Naive thymus-derived CD4-positive, alpha-beta T cell (primary cell): ENCODE measurements around the gene ARHGAP5. TPM values are rescaled to one million over a fixed set of nuclear protein-coding genes. Genes with fewer than 3 reads are reported as not detected.

Experiments used
- ATAC-seq: fragments of 150-1000 bp; cut with Tn5 transposase; 2 replicates; pipeline ENCODE4 v1.10.0; 2021; ENCODE audit warnings: mild to moderate bottlenecking, moderate library complexity
- CTCF ChIA-PET: fragments of 350-600 bp; sonication (Branson Sonifier 250); formaldehyde crosslinking; loops from one replicate; lab custom pipeline; 2021; ENCODE audit warnings: antibody characterized with exemption; lab: Charles Lee
- POLR2A ChIA-PET: fragments of 350-600 bp; sonication (Branson Sonifier 250); formaldehyde crosslinking; loops from one replicate; lab custom pipeline; 2021; ENCODE audit warnings: antibody characterized with exemption, inconsistent platforms; lab: Charles Lee
- DNase-seq, 9 donors: peaks; one replicate each; pipeline versions ENCODE4 v3.0.0 to v3.0.0-alpha.2; 2020 to 2022; ENCODE audit warnings: mixed read lengths in 1 of 9
- H3K27ac ChIP-seq: one replicate; pipeline ENCODE4 v1.7.0; 2013; ENCODE audit warnings: mild to moderate bottlenecking, low read depth, low read length, moderate library complexity
- H3K27me3 ChIP-seq, 2 donors: one replicate each; pipeline ENCODE4 v1.7.0; 2013; ENCODE audit warnings: low read length in 2 of 2, mild to moderate bottlenecking in 2 of 2, moderate library complexity in 2 of 2; ENCODE audit not compliant: control insufficient read depth in 2 of 2, insufficient read depth in 2 of 2
- H3K36me3 ChIP-seq, 3 experiments: 1 replicate in 2 of 3; 2 replicates in 1 of 3; pipeline ENCODE4 v1.7.0; 2013; ENCODE audit warnings: low read length in 3 of 3, mild to moderate bottlenecking in 3 of 3, moderate library complexity in 1 of 3; ENCODE audit not compliant: insufficient read depth in 3 of 3, control insufficient read depth in 2 of 3
- H3K4me1 ChIP-seq, 2 donors: one replicate each; pipeline ENCODE4 v1.7.0; 2013; ENCODE audit warnings: low read length in 2 of 2, mild to moderate bottlenecking in 2 of 2, moderate library complexity in 1 of 2; ENCODE audit not compliant: control insufficient read depth in 2 of 2, insufficient read depth in 2 of 2
- H3K4me3 ChIP-seq: 2 replicates; pipeline ENCODE4 v1.7.0; 2013; ENCODE audit warnings: mild to moderate bottlenecking, low read length
- H3K9me3 ChIP-seq, 3 experiments: 1 replicate in 2 of 3; 2 replicates in 1 of 3; pipeline ENCODE4 v1.7.0; 2013; ENCODE audit warnings: low read length in 3 of 3; ENCODE audit not compliant: control insufficient read depth in 2 of 3
- H3K27ac Mint-ChIP-seq, 9 donors: one replicate each; pipeline ENCODE4 v1.8.0; 2020 to 2022; ENCODE audit warnings: mixed read lengths in 9 of 9, mild to moderate bottlenecking in 8 of 9, moderate library complexity in 5 of 9, inconsistent platforms in 2 of 9
- H3K27me3 Mint-ChIP-seq, 5 donors: one replicate each; pipeline ENCODE4 v1.8.0; 2021 to 2022; ENCODE audit warnings: mixed read lengths in 5 of 5, mild to moderate bottlenecking in 1 of 5
- H3K36me3 Mint-ChIP-seq, 5 donors: one replicate each; pipeline ENCODE4 v1.8.0; 2020 to 2022; ENCODE audit warnings: mixed read lengths in 5 of 5, mild to moderate bottlenecking in 3 of 5, inconsistent platforms in 1 of 5
- H3K4me1 Mint-ChIP-seq, 7 donors: one replicate each; pipeline ENCODE4 v1.8.0; 2020 to 2022; ENCODE audit warnings: mixed read lengths in 7 of 7, mild to moderate bottlenecking in 3 of 7, inconsistent platforms in 1 of 7
- H3K4me3 Mint-ChIP-seq, 10 donors: one replicate each; pipeline ENCODE4 v1.8.0; 2020 to 2022; ENCODE audit warnings: mild to moderate bottlenecking in 10 of 10, mixed read lengths in 10 of 10, moderate library complexity in 6 of 10, inconsistent platforms in 2 of 10
- H3K9me3 Mint-ChIP-seq, 11 donors: one replicate each; pipeline ENCODE4 v1.8.0; 2020 to 2022; ENCODE audit warnings: mixed read lengths in 11 of 11, mild to moderate bottlenecking in 4 of 11, inconsistent platforms in 1 of 11, moderate library complexity in 1 of 11
- intact Hi-C, 2 donors: fragments of 100-400 bp; cut with micrococcal nuclease; formaldehyde crosslinking; loops; one replicate each; pipeline ENCODE4 v1.15.1; 2023
- polyA plus RNA-seq, 2 donors: library from polyadenylated mRNA; unstranded; fragments of 300-500 nt; fragmentation: Illumina TruSeq; gene quantifications; one replicate each; pipeline ENCODE4 v1.2.3, GENCODE V29; 2021
- total RNA-seq, 6 experiments: library from RNA in 5 of 6; stranded (reverse) in 5 of 6; gene quantifications; 1 replicate in 5 of 6; 2 replicates in 1 of 6; pipeline ENCODE4 v1.2.3 and lab custom pipeline; 2021 to 2026

ARHGAP5 gene
- total and polyA plus RNA-seq, 7 experiments from 2014 or later: 26.6 to 98.2 (median 51.4) TPM

- H3K36me3 ChIP-seq: no peaks in the 10 kb centered on the region
- no peak for ATAC-seq
- Mint-ChIP-seq H3K4me1 (peaks cover 27 to 81% (median 53%) of the 10 kb centered on the region in 7 donors), H3K36me3 (peaks cover 0 to 8% (median 0%) of the 10 kb centered on the region in 5 donors), H3K4me3 (no peak overlapping the region), H3K27me3 (no peaks in the 10 kb centered on the region), H3K9me3 (no peaks in the 10 kb centered on the region), H3K27ac (peak overlapping the region in 1 of 9 donors; percentile 9)
- no peak overlapping the region for H3K4me3 ChIP-seq
- H3K27ac ChIP-seq: no peak overlapping the region
- DNase-seq: no peak
- CTCF ChIA-PET: no interaction called here
- no peaks in the 10 kb centered on the region for H3K27me3 ChIP-seq
- POLR2A ChIA-PET: no interaction called here
- H3K4me1 ChIP-seq: peaks cover 0 to 4% of the 10 kb centered on the region in 2 donors
- intact Hi-C loops: no loop called here
- H3K9me3 ChIP-seq: no peaks in the 10 kb centered on the region
Measured at GRCh38 chr14:32083789-32084188, 6.7 kb downstream of the ARHGAP5 start.

GRCh38 chr14:32085182-32085844 lies 8.2 kb downstream of the ARHGAP5 start:
- Mint-ChIP-seq H3K4me1 (peaks cover 19 to 75% (median 43%) of the 10 kb centered on the region in 7 donors), H3K4me3 (peak overlapping the region in 1 of 10 donors; percentile 9), H3K36me3 (peaks cover under 1 to 9% (median 1%) of the 10 kb centered on the region in 5 donors), H3K27me3 (no peaks in the 10 kb centered on the region), H3K27ac (peak overlapping the region in 3 of 9 donors; percentile 34 to 68 (median 36)), H3K9me3 (no peaks in the 10 kb centered on the region)
- intact Hi-C loops: no loop called here
- Histone ChIP-seq H3K27ac (no peak overlapping the region), H3K4me3 (no peak overlapping the region), H3K9me3 (no peaks in the 10 kb centered on the region), H3K36me3 (peaks cover 0 to under 1% (median 0%) of the 10 kb centered on the region in 3 experiments), H3K4me1 (peaks cover 0 to 4% of the 10 kb centered on the region in 2 donors), H3K27me3 (no peaks in the 10 kb centered on the region)
- ChIA-PET CTCF (interaction anchor here (1.1 kb wide), 1 partner anchor 169 kb away, joined by 3 read pairs; no protein-coding TSS in a partner anchor), POLR2A (interaction anchor here (1.5 kb wide), 1 partner anchor 9 kb away, joined by 3 read pairs; no protein-coding TSS in a partner anchor)
- no peak for ATAC-seq
- DNase-seq: no peak

DNA sequence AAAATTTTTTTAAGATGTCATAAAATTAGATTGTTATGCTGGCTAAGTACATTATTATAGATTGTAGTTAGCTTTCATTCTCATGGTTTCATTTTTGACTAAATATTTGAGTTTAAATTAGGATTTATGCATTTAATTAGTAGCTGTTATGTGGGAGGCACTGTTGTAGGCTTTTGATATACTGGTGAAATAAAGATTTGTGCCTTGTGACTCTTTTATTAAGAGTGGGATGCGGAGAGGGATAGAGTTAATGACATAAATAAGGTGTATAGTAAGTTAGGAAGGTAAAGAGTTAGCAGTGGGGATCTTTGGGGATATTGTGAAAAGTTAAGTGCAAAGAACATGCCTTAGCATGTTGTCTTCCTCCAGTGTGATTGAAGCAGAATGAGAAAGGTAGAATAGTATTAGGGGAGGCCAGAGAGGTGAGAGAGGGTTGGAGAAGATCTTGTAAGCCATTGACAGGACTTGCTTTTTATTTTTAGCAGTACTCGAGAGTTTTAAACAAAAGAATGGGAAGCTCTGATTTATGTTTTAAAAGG lies 8.8 kb downstream of the ARHGAP5 start:
- no peaks in the 10 kb centered on the region for H3K9me3 Mint-ChIP-seq
- Histone ChIP-seq H3K27me3 (no peaks in the 10 kb centered on the region), H3K36me3 (peaks cover 0 to 3% (median 0%) of the 10 kb centered on the region in 3 experiments), H3K27ac (no peak overlapping the region), H3K4me3 (no peak overlapping the region), H3K9me3 (no peaks in the 10 kb centered on the region), H3K4me1 (peaks cover 0 to 4% of the 10 kb centered on the region in 2 donors)
- H3K4me1 Mint-ChIP-seq: peaks cover 13 to 75% (median 41%) of the 10 kb centered on the region in 7 donors
- CTCF ChIA-PET: no interaction called here
- peaks cover 6 to 15% (median 7%) of the 10 kb centered on the region in 5 donors for H3K36me3 Mint-ChIP-seq
- peak overlapping the region in 2 of 9 donors; percentile 10 to 21 for H3K27ac Mint-ChIP-seq
- no peak overlapping the region for H3K4me3 Mint-ChIP-seq
- DNase-seq: no peak
- no peak for ATAC-seq
- POLR2A ChIA-PET: interaction anchor here (1.5 kb wide), 1 partner anchor 9 kb away, joined by 3 read pairs; no protein-coding TSS in a partner anchor
- H3K27me3 Mint-ChIP-seq: no peaks in the 10 kb centered on the region
- intact Hi-C loops: loop anchor here in 1 of 2 donors (2.0 kb wide), 1 partner anchor 17 kb away; no protein-coding TSS in a partner anchor

DNA sequence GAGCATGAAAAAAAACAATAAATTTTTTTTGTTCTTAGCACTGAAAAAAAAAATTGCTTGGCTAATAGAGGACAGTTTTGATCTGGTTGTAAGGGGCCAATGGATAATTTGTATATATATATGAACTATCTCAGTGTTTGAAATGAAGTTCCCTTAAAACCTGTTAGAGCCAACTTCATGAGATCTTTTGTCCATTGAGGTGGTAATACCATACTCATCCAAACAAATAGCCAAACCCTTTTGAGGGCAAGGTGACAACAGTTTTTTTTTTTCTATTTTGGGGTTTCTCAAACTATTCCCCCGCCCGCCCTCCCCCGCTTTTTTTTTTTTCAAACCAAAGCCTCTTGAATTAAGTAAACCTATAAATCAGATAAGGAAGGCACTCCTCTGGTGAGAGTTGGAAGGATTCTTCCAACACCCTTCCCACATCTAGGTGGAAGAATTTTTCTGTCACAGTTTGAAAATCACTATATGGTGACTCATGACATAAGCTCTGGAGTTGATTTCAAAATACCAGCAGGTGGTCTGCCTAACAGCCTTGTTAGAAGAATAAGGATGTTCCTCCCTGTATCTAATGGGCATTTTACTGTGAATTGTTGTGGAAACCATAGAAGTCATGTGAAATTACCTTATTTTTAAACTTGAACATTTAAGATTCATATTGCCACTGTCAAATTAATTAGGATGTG lies 10.2 kb downstream of the ARHGAP5 start:
- Histone ChIP-seq H3K4me3 (no peak overlapping the region), H3K27ac (no peak overlapping the region), H3K27me3 (no peaks in the 10 kb centered on the region), H3K4me1 (peaks cover 0 to 4% of the 10 kb centered on the region in 2 donors), H3K36me3 (peaks cover 0 to 3% (median 0%) of the 10 kb centered on the region in 3 experiments), H3K9me3 (no peaks in the 10 kb centered on the region)
- ChIA-PET POLR2A (no interaction called here), CTCF (no interaction called here)
- Mint-ChIP-seq H3K27me3 (no peaks in the 10 kb centered on the region), H3K9me3 (no peaks in the 10 kb centered on the region), H3K4me1 (peaks cover 9 to 65% (median 40%) of the 10 kb centered on the region in 7 donors), H3K36me3 (peaks cover 14 to 29% (median 20%) of the 10 kb centered on the region in 5 donors), H3K27ac (no peak overlapping the region), H3K4me3 (no peak overlapping the region)
- no peak for ATAC-seq
- DNase-seq: no peak
- intact Hi-C loops: loop anchor here (1.0 to 2.0 kb wide), 3 partner anchors 8 to 15 kb away; no protein-coding TSS in a partner anchor

- Histone ChIP-seq H3K9me3 (no peaks in the 10 kb centered on the region), H3K27ac (no peak overlapping the region), H3K27me3 (no peaks in the 10 kb centered on the region), H3K36me3 (peaks cover 0 to 3% (median 0%) of the 10 kb centered on the region in 3 experiments), H3K4me3 (no peak overlapping the region), H3K4me1 (peaks cover 0 to 4% of the 10 kb centered on the region in 2 donors)
- H3K36me3 Mint-ChIP-seq: peaks cover 18 to 35% (median 26%) of the 10 kb centered on the region in 5 donors
- H3K27me3 Mint-ChIP-seq: no peaks in the 10 kb centered on the region
- CTCF ChIA-PET: interaction anchor here (1.5 kb wide), 1 partner anchor 56 kb away, joined by 3 read pairs; no protein-coding TSS in a partner anchor
- H3K4me3 Mint-ChIP-seq: no peak overlapping the region
- intact Hi-C loops: loop anchor here (1.0 to 2.0 kb wide), 3 partner anchors 9 to 15 kb away; no protein-coding TSS in a partner anchor
- ATAC-seq (no peak), DNase-seq (no peak)
- peaks cover 6 to 64% (median 35%) of the 10 kb centered on the region in 7 donors for H3K4me1 Mint-ChIP-seq
- H3K9me3 Mint-ChIP-seq: no peaks in the 10 kb centered on the region
- no peak overlapping the region for H3K27ac Mint-ChIP-seq
- POLR2A ChIA-PET: no interaction called here
Measured at GRCh38 chr14:32087907-32088306, 10.8 kb downstream of the ARHGAP5 start.

DNA sequence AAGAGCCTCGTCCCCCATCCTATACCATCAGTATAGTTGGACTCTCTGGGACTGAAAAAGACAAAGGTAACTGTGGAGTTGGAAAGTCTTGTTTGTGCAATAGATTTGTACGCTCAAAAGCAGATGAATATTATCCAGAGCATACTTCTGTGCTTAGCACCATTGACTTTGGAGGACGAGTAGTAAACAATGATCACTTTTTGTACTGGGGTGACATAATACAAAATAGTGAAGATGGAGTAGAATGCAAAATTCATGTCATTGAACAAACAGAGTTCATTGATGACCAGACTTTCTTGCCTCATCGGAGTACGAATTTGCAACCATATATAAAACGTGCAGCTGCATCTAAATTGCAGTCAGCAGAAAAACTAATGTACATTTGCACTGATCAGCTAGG lies 13.6 kb downstream of the ARHGAP5 start:
- H3K27ac Mint-ChIP-seq: no peak overlapping the region
- no peaks in the 10 kb centered on the region for H3K9me3 Mint-ChIP-seq
- H3K36me3 ChIP-seq: peaks cover 0 to 3% (median 0%) of the 10 kb centered on the region in 3 experiments
- ChIA-PET CTCF (interaction anchor here (0.5 kb wide), 1 partner anchor 18 kb away, joined by 5 read pairs; no protein-coding TSS in a partner anchor), POLR2A (no interaction called here)
- no peaks in the 10 kb centered on the region for H3K27me3 Mint-ChIP-seq
- no peak overlapping the region for H3K27ac ChIP-seq
- H3K27me3 ChIP-seq: no peaks in the 10 kb centered on the region
- H3K9me3 ChIP-seq: no peaks in the 10 kb centered on the region
- DNase-seq (no peak), ATAC-seq (no peak)
- peaks cover 12 to 56% (median 24%) of the 10 kb centered on the region in 7 donors for H3K4me1 Mint-ChIP-seq
- no peak overlapping the region for H3K4me3 Mint-ChIP-seq
- peaks cover 0 to 4% of the 10 kb centered on the region in 2 donors for H3K4me1 ChIP-seq
- H3K4me3 ChIP-seq: no peak overlapping the region
- intact Hi-C loops: no loop called here
- peaks cover 23 to 42% (median 38%) of the 10 kb centered on the region in 5 donors for H3K36me3 Mint-ChIP-seq
